Liver (tissue), 3 donors: ENCODE results near the gene CCBE1.

Experiments
- ATF3 ChIP-seq: IDR thresholded peaks from 2 replicates; pipeline ENCODE4 v1.6.1; 2016; ENCODE audit warnings: antibody characterized with exemption
- CTCF ChIP-seq: fragments of 150-350 bp; IDR thresholded peaks from 2 replicates; pipeline ENCODE4 v1.5.1; 2017; ENCODE audit warnings: improper control_type of control experiment, low read depth, low read length; ENCODE audit not compliant: missing input control
- EGR1 ChIP-seq, 2 donors: IDR thresholded peaks; 2 replicates each; pipeline ENCODE4 v1.6.1; 2016 to 2018; ENCODE audit warnings: antibody characterized with exemption in 2 of 2, low read depth in 2 of 2
- FOXA2 ChIP-seq: IDR thresholded peaks from 2 replicates; pipeline ENCODE4 v1.6.1; 2016; ENCODE audit warnings: antibody characterized with exemption
- JUND ChIP-seq, 2 donors: IDR thresholded peaks; 2 replicates each; pipeline ENCODE4 v1.6.1; 2016; ENCODE audit warnings: antibody characterized with exemption in 2 of 2
- MAX ChIP-seq: IDR thresholded peaks from 2 replicates; pipeline ENCODE4 v1.6.1; 2016; ENCODE audit warnings: antibody characterized with exemption
- NR2F2 ChIP-seq: IDR thresholded peaks from 2 replicates; pipeline ENCODE4 v1.6.1; 2016; ENCODE audit warnings: antibody characterized with exemption
- RAD21 ChIP-seq, 2 donors: IDR thresholded peaks; 2 replicates each; pipeline ENCODE4 v1.6.1; 2016; ENCODE audit warnings: antibody characterized with exemption in 2 of 2, mild to moderate bottlenecking in 2 of 2
- REST ChIP-seq: IDR thresholded peaks from 2 replicates; pipeline ENCODE4 v1.6.1; 2016; ENCODE audit warnings: antibody characterized with exemption, mild to moderate bottlenecking
- RXRA ChIP-seq, 2 donors: IDR thresholded peaks; 2 replicates each; pipeline ENCODE4 v1.6.1; 2017 to 2018; ENCODE audit warnings: antibody characterized with exemption in 2 of 2, mild to moderate bottlenecking in 1 of 2
- SP1 ChIP-seq: IDR thresholded peaks from 2 replicates; pipeline ENCODE4 v1.6.1; 2018; ENCODE audit warnings: antibody characterized with exemption, mild to moderate bottlenecking
- TAF1 ChIP-seq: conservative IDR thresholded peaks from 2 replicates; pipeline ENCODE4 v1.6.1; 2016; ENCODE audit warnings: antibody characterized with exemption, mild to moderate bottlenecking
- YY1 ChIP-seq: IDR thresholded peaks from 2 replicates; pipeline ENCODE4 v1.6.1; 2016; ENCODE audit warnings: antibody characterized with exemption, mild to moderate bottlenecking
- donor health status: healthy.
- donor health status: healthy.

- TF ChIP-seq CTCF, result no peak
- no peak for TF ChIP-seq REST
- no peak for TF ChIP-seq TAF1
- TF ChIP-seq FOXA2, result no peak
- TF ChIP-seq YY1, result no peak
- no peak for TF ChIP-seq EGR1 (IDR thresholded peaks at IDR 0.05; ENCODE audit: low read depth in 2 of 2)
- TF ChIP-seq RAD21 (IDR thresholded peaks at IDR 0.05), result no peak
- TF ChIP-seq ATF3, result no peak
- no peak for TF ChIP-seq MAX
- TF ChIP-seq RXRA (IDR thresholded peaks at IDR 0.05), result no peak
- no peak for TF ChIP-seq JUND (IDR thresholded peaks at IDR 0.05)
- TF ChIP-seq SP1, result no peak
- no peak for TF ChIP-seq NR2F2
Measured at GRCh38 chr18:59669872-59670657, 27.2 kb downstream of the CCBE1 start.
